A673 (cell line): ENCODE results near the gene DDX31. TPM values are rescaled to one million over a fixed set of nuclear protein-coding genes. Genes with fewer than 3 reads are reported as not detected.

ENCODE experiments used
- BruUV-seq: library from RNA; stranded (reverse); fragments of 400-500 nt; replicated peaks from 2 replicates; lab custom pipeline; 2021; lab: Mats Ljungman, UMichigan
- CTCF ChIA-PET: fragments of 300-600 bp; sonication (Branson Sonifier 250); formaldehyde crosslinking; loops from one replicate; lab custom pipeline; 2022; ENCODE audit warnings: antibody characterized with exemption; lab: Charles Lee
- POLR2A ChIA-PET: fragments of 300-600 bp; sonication (Branson Sonifier 250); formaldehyde crosslinking; loops from one replicate; lab custom pipeline; 2022; ENCODE audit warnings: antibody characterized with exemption; ENCODE audit not compliant: low non-redundant PET; lab: Charles Lee
- DNase-seq: peaks from one replicate; pipeline ENCODE4 v3.0.0-alpha.2; 2015; ENCODE audit warnings: low spot score
- H3K27ac ChIP-seq: fragments of 200-600 bp; sonication (generic); 2 replicates; pipeline ENCODE4 v1.5.1; 2016; ENCODE audit warnings: mixed run types, low read depth, mild to moderate bottlenecking, mixed read lengths, antibody characterized with exemption, low read length; ENCODE audit not compliant: poor library complexity, severe bottlenecking
- H3K27me3 ChIP-seq: fragments of 200-600 bp; sonication (generic); replicated peaks from 2 replicates; pipeline ENCODE4 v1.6.1; 2017; ENCODE audit warnings: mixed run types, low read depth, mild to moderate bottlenecking, mixed read lengths, antibody characterized with exemption, low read length; ENCODE audit not compliant: insufficient read depth, poor library complexity
- H3K36me3 ChIP-seq: fragments of 200-600 bp; sonication (generic); 2 replicates; pipeline ENCODE4 v1.6.1; 2016; ENCODE audit warnings: mixed run types, mild to moderate bottlenecking, mixed read lengths, antibody characterized with exemption, low read length; ENCODE audit not compliant: insufficient read depth, poor library complexity, severe bottlenecking
- H3K4me1 ChIP-seq: fragments of 200-600 bp; sonication (generic); 2 replicates; pipeline ENCODE4 v1.6.1; 2017; ENCODE audit warnings: mixed run types, mild to moderate bottlenecking, mixed read lengths, antibody characterized with exemption, low read length; ENCODE audit not compliant: insufficient read depth, poor library complexity, severe bottlenecking
- H3K4me3 ChIP-seq: fragments of 200-600 bp; sonication (generic); 2 replicates; pipeline ENCODE4 v1.5.1; 2016; ENCODE audit warnings: low read depth, mixed run types, mild to moderate bottlenecking, mixed read lengths, low read length; ENCODE audit not compliant: poor library complexity, severe bottlenecking
- H3K9me3 ChIP-seq: fragments of 200-600 bp; sonication (generic); 2 replicates; pipeline ENCODE4 v1.6.1; 2016; ENCODE audit warnings: mixed run types, low read depth, mild to moderate bottlenecking, mixed read lengths, antibody characterized with exemption, low read length; ENCODE audit not compliant: poor library complexity, severe bottlenecking
- CTCF ChIP-seq: fragments of 300-800, 200-600 bp; sonication (generic); conservative IDR thresholded peaks from 2 replicates; pipeline ENCODE4 v1.5.1; 2017; ENCODE audit warnings: low read depth, mild to moderate bottlenecking, antibody characterized with exemption, low read length, moderate library complexity, mixed read lengths
- EZH2 ChIP-seq: fragments of 200-600 bp; sonication (generic); IDR thresholded peaks from 2 replicates; pipeline ENCODE4 v1.6.1; 2017; ENCODE audit warnings: borderline replicate concordance, low read depth, mild to moderate bottlenecking, mixed read lengths, antibody characterized with exemption, low read length; ENCODE audit not compliant: poor library complexity, severe bottlenecking
- intact Hi-C: fragments of 100-400 bp; cut with micrococcal nuclease; formaldehyde crosslinking; loops from one replicate; pipeline ENCODE4 v1.10.0; 2022; ENCODE audit not compliant: unreplicated experiment
- total RNA-seq: library from RNA; stranded (reverse); gene quantifications from 2 replicates; pipeline ENCODE4 v1.2.3, GENCODE V29; 2021

The DDX31 gene
- total RNA-seq, 1 experiment from 2014 or later, result 34.2 TPM

- POLR2A ChIA-PET, result no interaction called here
- Histone ChIP-seq H3K27ac (no peak overlapping the region), H3K36me3 (peaks cover 6% of the 10 kb centered on the region), H3K9me3 (no peaks in the 10 kb centered on the region), H3K27me3 (no peaks in the 10 kb centered on the region), H3K4me3 (no peak overlapping the region), H3K4me1 (peaks cover 7% of the 10 kb centered on the region)
- DNase-seq, result peak; percentile 76
- TF ChIP-seq CTCF, result peak; percentile 28; the same call in 1 of the 2 replicates
- TF ChIP-seq EZH2, result no peak
- CTCF ChIA-PET, result no interaction called here
- no TSS peak for BruUV-seq
- intact Hi-C loops, result no loop called here
Measured at GRCh38 chr9:132673355-132673754, 3.6 kb upstream of the DDX31 start.

GRCh38 chr9:132672413-132672690, 2.6 kb upstream of the DDX31 start:
- CTCF ChIA-PET, result no interaction called here
- intact Hi-C loops, result no loop called here
- Histone ChIP-seq H3K36me3 (no peaks in the 10 kb centered on the region), H3K4me3 (no peak overlapping the region), H3K27me3 (no peaks in the 10 kb centered on the region), H3K27ac (no peak overlapping the region), H3K9me3 (no peaks in the 10 kb centered on the region), H3K4me1 (peaks cover 7% of the 10 kb centered on the region)
- DNase-seq, result no peak
- TF ChIP-seq EZH2 (no peak), CTCF (no peak)
- BruUV-seq, result no TSS peak
- POLR2A ChIA-PET, result interaction anchor here (0.6 kb wide), 1 partner anchor 61 kb away, joined by 3 read pairs; no protein-coding TSS in a partner anchor

DNA sequence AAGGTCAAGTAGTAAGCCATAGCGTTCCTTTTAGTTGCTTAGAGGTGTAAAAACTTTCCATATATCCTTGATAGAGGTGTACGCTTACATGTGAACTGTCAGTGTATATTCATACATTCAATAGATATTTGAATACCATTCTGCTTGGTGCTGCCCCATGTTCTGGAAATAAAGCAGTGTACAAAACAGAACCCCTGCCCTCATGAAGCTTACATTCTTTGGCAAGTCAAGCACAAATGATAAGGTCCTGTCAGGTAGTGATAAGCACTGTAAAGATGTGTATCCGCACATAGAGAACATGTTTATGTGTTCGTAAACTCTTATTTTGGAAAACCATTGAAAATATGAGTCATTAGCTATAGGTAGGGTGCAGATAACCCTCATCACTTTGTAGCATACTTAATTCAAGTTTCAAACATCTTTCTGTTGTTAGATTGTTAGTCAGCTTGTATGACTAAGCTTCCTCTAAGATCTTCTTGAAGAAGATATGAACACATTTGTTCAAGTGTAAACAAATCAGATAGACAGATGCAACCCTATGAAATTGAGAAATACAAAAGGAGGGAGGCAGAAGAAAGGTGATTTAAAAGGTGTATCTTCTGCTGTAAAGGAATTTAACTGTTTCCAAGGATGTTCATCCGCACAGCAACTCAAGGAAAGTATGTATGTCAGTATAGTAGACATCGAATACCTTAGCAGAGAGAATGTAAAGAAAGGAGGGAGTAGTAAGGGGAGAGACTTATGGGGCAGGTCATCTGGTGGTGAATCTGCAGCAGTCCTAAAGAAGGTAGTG, 2.0 kb upstream of the DDX31 start:
- TF ChIP-seq EZH2 (no peak), CTCF (no peak)
- no peaks in the 10 kb centered on the region for H3K27me3 ChIP-seq
- no peaks in the 10 kb centered on the region for H3K9me3 ChIP-seq
- no peaks in the 10 kb centered on the region for H3K36me3 ChIP-seq
- intact Hi-C loops, result no loop called here
- H3K4me1 ChIP-seq, result peaks cover 7% of the 10 kb centered on the region
- CTCF ChIA-PET, result no interaction called here
- POLR2A ChIA-PET, result interaction anchor here (0.6 kb wide), 1 partner anchor 60 kb away, joined by 3 read pairs; no protein-coding TSS in a partner anchor
- H3K27ac ChIP-seq, result peak overlapping the region; percentile 98
- peak overlapping the region; percentile 70 for H3K4me3 ChIP-seq
- no peak for DNase-seq
- no TSS peak for BruUV-seq
